Measurements from ENCODE around the gene GPR137B. TPM values are rescaled to one million over a fixed set of nuclear protein-coding genes. Genes with fewer than 3 reads are reported as not detected.

The GPR137B gene
- total RNA-seq, 1 donor from 2014 or later = 14.8 TPM

GRCh38 chr1:236211815-236212214, 69.5 kb downstream of the GPR137B start:
- no peak overlapping the region for H3K4me3 ChIP-seq (ENCODE audit: low read depth, low read length)
- TF ChIP-seq, protein P1, sequence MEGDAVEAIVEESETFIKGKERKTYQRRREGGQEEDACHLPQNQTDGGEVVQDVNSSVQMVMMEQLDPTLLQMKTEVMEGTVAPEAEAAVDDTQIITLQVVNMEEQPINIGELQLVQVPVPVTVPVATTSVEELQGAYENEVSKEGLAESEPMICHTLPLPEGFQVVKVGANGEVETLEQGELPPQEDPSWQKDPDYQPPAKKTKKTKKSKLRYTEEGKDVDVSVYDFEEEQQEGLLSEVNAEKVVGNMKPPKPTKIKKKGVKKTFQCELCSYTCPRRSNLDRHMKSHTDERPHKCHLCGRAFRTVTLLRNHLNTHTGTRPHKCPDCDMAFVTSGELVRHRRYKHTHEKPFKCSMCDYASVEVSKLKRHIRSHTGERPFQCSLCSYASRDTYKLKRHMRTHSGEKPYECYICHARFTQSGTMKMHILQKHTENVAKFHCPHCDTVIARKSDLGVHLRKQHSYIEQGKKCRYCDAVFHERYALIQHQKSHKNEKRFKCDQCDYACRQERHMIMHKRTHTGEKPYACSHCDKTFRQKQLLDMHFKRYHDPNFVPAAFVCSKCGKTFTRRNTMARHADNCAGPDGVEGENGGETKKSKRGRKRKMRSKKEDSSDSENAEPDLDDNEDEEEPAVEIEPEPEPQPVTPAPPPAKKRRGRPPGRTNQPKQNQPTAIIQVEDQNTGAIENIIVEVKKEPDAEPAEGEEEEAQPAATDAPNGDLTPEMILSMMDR (conservative IDR thresholded peaks at IDR 0.05; ENCODE audit: low read depth, low read length) = no peak
- no peak for DNase-seq (ENCODE audit: low read depth)

GRCh38 chr1:236213534-236213933, 71.2 kb downstream of the GPR137B start:
- H3K4me3 ChIP-seq (ENCODE audit: low read depth, low read length) = no peak overlapping the region
- TF ChIP-seq, protein P1 (conservative IDR thresholded peaks at IDR 0.05; ENCODE audit: low read depth, low read length) = no peak
- DNase-seq (ENCODE audit: low read depth) = no peak

- H3K4me3 ChIP-seq (ENCODE audit: low read depth, low read length) = no peak overlapping the region
- no peak for DNase-seq (ENCODE audit: low read depth)
- TF ChIP-seq, protein P1 (conservative IDR thresholded peaks at IDR 0.05; ENCODE audit: low read depth, low read length) = no peak
Observed at GRCh38 chr1:236214761-236215160, 72.4 kb downstream of the GPR137B start.

GRCh38 chr1:236220473-236220872, 78.1 kb downstream of the GPR137B start:
- H3K4me3 ChIP-seq (ENCODE audit: low read depth, low read length) = no peak overlapping the region
- no peak for DNase-seq (ENCODE audit: low read depth)
- TF ChIP-seq, protein P1 (conservative IDR thresholded peaks at IDR 0.05; ENCODE audit: low read depth, low read length) = no peak

DNA sequence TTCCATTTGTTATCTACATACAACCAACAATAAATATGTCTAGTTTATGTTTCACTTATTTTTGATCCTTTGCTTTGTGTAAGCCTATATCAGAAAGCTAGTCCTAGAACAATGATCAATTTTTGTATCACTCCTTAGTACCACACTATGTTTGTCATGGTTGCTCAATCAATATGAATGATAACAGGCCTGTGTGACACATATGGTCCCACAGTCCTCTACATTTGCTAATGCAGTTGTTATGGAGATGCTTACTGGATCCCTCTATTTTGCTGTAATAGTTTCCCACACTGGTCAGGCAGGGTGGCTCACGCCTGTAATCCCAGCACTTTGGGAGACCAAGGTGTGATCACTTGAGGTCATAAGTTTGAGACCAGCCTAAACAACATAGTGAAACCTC, 80.3 kb downstream of the GPR137B start:
- no peak for DNase-seq (ENCODE audit: low read depth)
- TF ChIP-seq, protein P1 (conservative IDR thresholded peaks at IDR 0.05; ENCODE audit: low read depth, low read length) = no peak
- no peak overlapping the region for H3K4me3 ChIP-seq (ENCODE audit: low read depth, low read length)

- TF ChIP-seq, protein P1 (conservative IDR thresholded peaks at IDR 0.05; ENCODE audit: low read depth, low read length) = no peak
Observed at GRCh38 chr1:236228411-236228810, 86.1 kb downstream of the GPR137B start.

GRCh38 chr1:236235116-236235515, 92.8 kb downstream of the GPR137B start:
- no peak for DNase-seq (ENCODE audit: low read depth)
- TF ChIP-seq, protein P1 (conservative IDR thresholded peaks at IDR 0.05; ENCODE audit: low read depth, low read length) = no peak
- H3K4me3 ChIP-seq (ENCODE audit: low read depth, low read length) = no peak overlapping the region

More at GRCh38 chr1:236228411-236228810, 86.1 kb downstream of the GPR137B start:
- no peak for DNase-seq (ENCODE audit: low read depth)
- H3K4me3 ChIP-seq (ENCODE audit: low read depth, low read length) = no peak overlapping the region
